ENCODE measurements around the gene CRYZ.
"Not testable (repeated sequence)": the region's sequence is repeated elsewhere in the genome, so short reads cannot be mapped to it uniquely, and the experiment has no call there.

CRYZ gene

GRCh38 chr1:74732960-74733603 is at the start of gene CRYZ, which contains the start of gene TYW3:
Gene CRYZ (minus strand): TSS chr1:74733050. CDS start chr1:74724821, 8,229 bp downstream.
Gene TYW3 (plus strand): TSS chr1:74733152. CDS start chr1:74733245, 93 bp downstream.
- DNase-seq (ENCODE audit: low read depth): peak; percentile 66

- no peak for DNase-seq (ENCODE audit: low read depth)
Measured at GRCh38 chr1:74780594-74780993, 47.7 kb upstream of the CRYZ start.

GRCh38 chr1:74779750-74780149 is 46.9 kb upstream of the CRYZ start:
- DNase-seq (ENCODE audit: low read depth): no peak

- DNase-seq (ENCODE audit: low read depth): no peak
Measured at GRCh38 chr1:74777525-74777924, 44.7 kb upstream of the CRYZ start.

- no peak for DNase-seq (ENCODE audit: low read depth)
Measured at GRCh38 chr1:74775735-74776134, 42.9 kb upstream of the CRYZ start.

- no peak for DNase-seq (ENCODE audit: low read depth)
Measured at GRCh38 chr1:74773582-74773981, 40.7 kb upstream of the CRYZ start.

GRCh38 chr1:74772945-74773344 is 40.1 kb upstream of the CRYZ start:
- no peak for DNase-seq (ENCODE audit: low read depth)

- DNase-seq (ENCODE audit: low read depth): no peak
Measured at GRCh38 chr1:74771913-74772515, 39.2 kb upstream of the CRYZ start.

GRCh38 chr1:74767490-74767889 is 34.6 kb upstream of the CRYZ start:
- DNase-seq (ENCODE audit: low read depth): no peak

- no peak for DNase-seq (ENCODE audit: low read depth)
Measured at GRCh38 chr1:74766579-74766978, 33.7 kb upstream of the CRYZ start.

- DNase-seq (ENCODE audit: low read depth): no peak
Measured at GRCh38 chr1:74763807-74764206, 31.0 kb upstream of the CRYZ start.

GRCh38 chr1:74756650-74757049 is 23.8 kb upstream of the CRYZ start:
- DNase-seq (ENCODE audit: low read depth): not testable (repeated sequence)

GRCh38 chr1:74755475-74755874 is 22.6 kb upstream of the CRYZ start:
- no peak for DNase-seq (ENCODE audit: low read depth)

- no peak for DNase-seq (ENCODE audit: low read depth)
Measured at GRCh38 chr1:74753104-74753503, 20.3 kb upstream of the CRYZ start.

GRCh38 chr1:74748960-74749359 is 16.1 kb upstream of the CRYZ start:
- no peak for DNase-seq (ENCODE audit: low read depth)

GRCh38 chr1:74745247-74745646 is 12.4 kb upstream of the CRYZ start:
- not testable (repeated sequence) for DNase-seq (ENCODE audit: low read depth)

- not testable (repeated sequence) for DNase-seq (ENCODE audit: low read depth)
Measured at GRCh38 chr1:74740307-74740980, 7.6 kb upstream of the CRYZ start.

- no peak for DNase-seq (ENCODE audit: low read depth)
Measured at GRCh38 chr1:74737333-74737732, 4.5 kb upstream of the CRYZ start.

GRCh38 chr1:74733604-74734484 is 994 bp upstream of the CRYZ start:
- no peak for DNase-seq (ENCODE audit: low read depth)

GRCh38 chr1:74732071-74732946 is 541 bp downstream of the CRYZ start:
- not testable (repeated sequence) for DNase-seq (ENCODE audit: low read depth)

GRCh38 chr1:74731399-74732052 is 1.3 kb downstream of the CRYZ start:
- DNase-seq (ENCODE audit: low read depth): no peak

Measured in stimulated activated CD8-positive, alpha-beta memory T cell treated with anti-CD3 and anti-CD28 coated beads, Interleukin-15, amount 100 ng/mL, for 1 hour (primary cell).